Tibial artery (tissue), 4 donors: Measurements from ENCODE around the gene ALDH18A1.
A peak's percentile ranks its signal among the peaks of the same experiment; 100 is the strongest.

ENCODE experiments used
- DNase-seq, 2 donors: peaks; one replicate each; pipeline ENCODE4 v3.0.0-alpha.2; 2019
- H3K27ac ChIP-seq, 2 donors: fragments of 200-600 bp; sonication (generic) in 1 of 2; 1 replicate in 1 of 2; 2 replicates in 1 of 2; pipeline ENCODE4 v1.5.1; 2018 to 2019; ENCODE audit warnings: mild to moderate bottlenecking in 1 of 2
- H3K27me3 ChIP-seq, 2 donors: fragments of 200-600 bp; sonication (generic) in 1 of 2; one replicate each; pipeline versions ENCODE4 v1.5.1 to v1.6.0; 2016 to 2019
- H3K36me3 ChIP-seq, 3 donors: fragments of 200-600 bp; sonication (generic) in 2 of 3; one replicate each; pipeline ENCODE4 v1.5.1; 2016 to 2019; ENCODE audit warnings: mild to moderate bottlenecking in 2 of 3
- H3K4me1 ChIP-seq, 4 donors: fragments of 200-600 bp; sonication (generic) in 2 of 4; 1 replicate in 3 of 4; 2 replicates in 1 of 4; pipeline ENCODE4 v1.5.1; 2016 to 2019
- H3K4me3 ChIP-seq, 2 donors: fragments of 200-600 bp; sonication (generic) in 1 of 2; 1 replicate in 1 of 2; 2 replicates in 1 of 2; pipeline ENCODE4 v1.5.1; 2018 to 2019; ENCODE audit warnings: mild to moderate bottlenecking in 2 of 2
- H3K9me3 ChIP-seq, 3 donors: fragments of 200-600 bp; sonication (generic) in 1 of 3; one replicate each; pipeline ENCODE4 v1.5.1; 2016 to 2019
- intact Hi-C: fragments of 100-400 bp; cut with DNase I; formaldehyde crosslinking; loops from one replicate; pipeline ENCODE4 v1.15.0; 2023; ENCODE audit warnings: low total_unique reads
- TF ChIP-seq, protein P1 (sequence below), 2 experiments: fragments of 200-600 bp in 1 of 2; fragments of 450-650 bp in 1 of 2; IDR thresholded peaks; one replicate each; pipeline ENCODE4 v1.5.1; 2017 to 2019; ENCODE audit warnings: antibody characterized with exemption in 2 of 2, mild to moderate bottlenecking in 1 of 2, moderate library complexity in 1 of 2

Gene ALDH18A1

DNA sequence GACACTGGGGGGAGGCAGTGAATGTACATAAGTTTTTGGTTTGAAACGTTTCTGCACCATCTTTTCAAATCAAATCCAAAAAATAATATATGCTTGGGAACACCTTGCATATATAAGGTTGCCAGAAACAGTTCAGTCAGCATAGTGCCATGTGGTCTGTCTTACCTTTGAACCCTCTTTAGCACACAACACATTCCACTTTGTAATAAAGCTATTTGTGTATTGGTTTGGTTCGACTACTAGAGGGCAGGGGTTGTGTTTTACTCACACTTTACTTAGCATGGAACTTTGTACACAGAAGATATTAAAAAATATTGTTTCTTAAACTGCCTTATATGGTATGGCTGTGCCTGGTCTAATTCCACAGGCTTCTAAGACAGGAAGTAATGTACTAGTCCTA is 43.2 kb downstream of the ALDH18A1 start:
- no peaks in the 10 kb centered on the region for H3K27me3 ChIP-seq
- no peak for DNase-seq
- no peaks in the 10 kb centered on the region for H3K4me1 ChIP-seq
- H3K9me3 ChIP-seq = no peaks in the 10 kb centered on the region
- no peak overlapping the region for H3K4me3 ChIP-seq
- intact Hi-C loops = no loop called here
- H3K27ac ChIP-seq = no peak overlapping the region
- TF ChIP-seq, protein P1, sequence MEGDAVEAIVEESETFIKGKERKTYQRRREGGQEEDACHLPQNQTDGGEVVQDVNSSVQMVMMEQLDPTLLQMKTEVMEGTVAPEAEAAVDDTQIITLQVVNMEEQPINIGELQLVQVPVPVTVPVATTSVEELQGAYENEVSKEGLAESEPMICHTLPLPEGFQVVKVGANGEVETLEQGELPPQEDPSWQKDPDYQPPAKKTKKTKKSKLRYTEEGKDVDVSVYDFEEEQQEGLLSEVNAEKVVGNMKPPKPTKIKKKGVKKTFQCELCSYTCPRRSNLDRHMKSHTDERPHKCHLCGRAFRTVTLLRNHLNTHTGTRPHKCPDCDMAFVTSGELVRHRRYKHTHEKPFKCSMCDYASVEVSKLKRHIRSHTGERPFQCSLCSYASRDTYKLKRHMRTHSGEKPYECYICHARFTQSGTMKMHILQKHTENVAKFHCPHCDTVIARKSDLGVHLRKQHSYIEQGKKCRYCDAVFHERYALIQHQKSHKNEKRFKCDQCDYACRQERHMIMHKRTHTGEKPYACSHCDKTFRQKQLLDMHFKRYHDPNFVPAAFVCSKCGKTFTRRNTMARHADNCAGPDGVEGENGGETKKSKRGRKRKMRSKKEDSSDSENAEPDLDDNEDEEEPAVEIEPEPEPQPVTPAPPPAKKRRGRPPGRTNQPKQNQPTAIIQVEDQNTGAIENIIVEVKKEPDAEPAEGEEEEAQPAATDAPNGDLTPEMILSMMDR (IDR thresholded peaks at IDR 0.05) = no peak
- H3K36me3 ChIP-seq = peaks cover 44 to 100% (median 91%) of the 10 kb centered on the region in 3 donors

DNA sequence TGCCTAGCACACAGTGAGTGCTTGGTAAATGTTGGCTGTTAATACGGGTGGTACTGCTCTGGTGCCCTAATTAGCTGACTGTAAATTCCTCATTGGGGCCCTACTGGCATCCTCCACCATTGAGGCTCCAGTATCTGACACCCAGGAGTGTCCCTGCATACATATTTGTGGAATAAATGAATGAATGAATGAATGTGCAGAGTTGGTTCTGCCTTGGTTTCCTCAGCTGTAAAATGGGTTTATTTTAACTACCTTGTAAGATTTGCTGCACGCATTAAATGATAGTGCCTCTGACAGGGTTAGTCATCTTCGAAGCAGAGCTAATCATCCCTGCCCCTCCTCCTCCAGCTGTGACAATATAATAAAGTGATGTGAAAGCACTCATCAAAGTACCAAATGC is 45.8 kb downstream of the ALDH18A1 start:
- H3K9me3 ChIP-seq = no peaks in the 10 kb centered on the region
- H3K27me3 ChIP-seq = no peaks in the 10 kb centered on the region
- TF ChIP-seq, protein P1 (IDR thresholded peaks at IDR 0.05) = no peak
- no peak overlapping the region for H3K27ac ChIP-seq
- no peak for DNase-seq
- H3K4me1 ChIP-seq = peaks cover 0 to 19% (median 11%) of the 10 kb centered on the region in 4 donors
- peaks cover 33 to 86% (median 67%) of the 10 kb centered on the region in 3 donors for H3K36me3 ChIP-seq
- H3K4me3 ChIP-seq = no peak overlapping the region
- intact Hi-C loops = no loop called here

DNA sequence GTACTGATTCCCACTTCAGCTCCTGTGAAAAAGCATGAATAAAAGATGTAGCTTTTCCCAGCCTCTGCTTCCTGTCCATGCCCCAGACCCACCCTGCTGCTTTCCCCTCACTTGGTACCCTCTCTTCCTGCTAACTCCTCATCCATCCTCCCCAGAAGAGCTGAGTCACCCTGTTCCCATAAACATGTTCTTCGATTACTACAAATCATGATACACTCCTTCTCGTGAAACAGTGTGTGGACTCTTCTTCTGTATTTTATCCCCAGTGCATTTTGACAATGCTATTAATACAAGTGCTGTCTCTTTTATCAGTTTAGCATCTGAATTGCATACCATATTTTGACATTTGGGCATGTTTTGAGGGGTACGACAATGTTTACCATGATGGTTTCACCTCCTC is 49.6 kb downstream of the ALDH18A1 start:
- no peak for DNase-seq
- H3K27ac ChIP-seq = peak overlapping the region; percentile 85 to 86
- H3K9me3 ChIP-seq = no peaks in the 10 kb centered on the region
- intact Hi-C loops = loop anchor here (10.0 kb wide), 1 partner anchor 322 kb away; no protein-coding TSS in a partner anchor
- H3K4me1 ChIP-seq = peaks cover 0 to 54% (median 28%) of the 10 kb centered on the region in 4 donors
- TF ChIP-seq, protein P1 (IDR thresholded peaks at IDR 0.05) = no peak
- peaks cover 17 to 52% (median 30%) of the 10 kb centered on the region in 3 donors for H3K36me3 ChIP-seq
- no peaks in the 10 kb centered on the region for H3K27me3 ChIP-seq
- no peak overlapping the region for H3K4me3 ChIP-seq

DNA sequence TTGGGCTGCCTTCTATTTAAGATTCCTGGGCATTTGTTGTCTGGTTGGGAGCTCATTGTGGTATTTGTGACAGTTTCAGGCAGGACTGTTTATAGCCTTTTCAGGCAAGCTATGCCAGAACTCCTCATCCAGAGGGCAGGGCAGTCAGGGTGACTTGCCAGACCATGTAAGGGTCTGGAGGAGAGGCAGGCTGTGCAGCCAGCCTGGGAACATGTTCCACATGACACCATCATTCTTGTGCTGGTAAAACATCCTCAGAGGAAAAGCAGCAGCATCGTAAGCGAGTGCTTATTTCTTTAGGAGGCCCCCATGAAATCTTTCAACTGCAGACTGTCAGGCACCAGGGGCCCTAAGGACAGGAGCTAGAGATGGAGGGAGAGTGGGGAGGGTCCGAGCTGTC is 51.3 kb downstream of the ALDH18A1 start:
- no peaks in the 10 kb centered on the region for H3K9me3 ChIP-seq
- H3K27me3 ChIP-seq = no peaks in the 10 kb centered on the region
- TF ChIP-seq, protein P1 (IDR thresholded peaks at IDR 0.05) = no peak
- DNase-seq = peak; percentile 63 to 87
- H3K4me1 ChIP-seq = peaks cover 0 to 65% (median 29%) of the 10 kb centered on the region in 4 donors
- peak overlapping the region; percentile 85 to 86 for H3K27ac ChIP-seq
- peaks cover 5 to 34% (median 14%) of the 10 kb centered on the region in 3 donors for H3K36me3 ChIP-seq
- intact Hi-C loops = loop anchor here (10.0 kb wide), 1 partner anchor 320 kb away; no protein-coding TSS in a partner anchor
- H3K4me3 ChIP-seq = no peak overlapping the region

DNA sequence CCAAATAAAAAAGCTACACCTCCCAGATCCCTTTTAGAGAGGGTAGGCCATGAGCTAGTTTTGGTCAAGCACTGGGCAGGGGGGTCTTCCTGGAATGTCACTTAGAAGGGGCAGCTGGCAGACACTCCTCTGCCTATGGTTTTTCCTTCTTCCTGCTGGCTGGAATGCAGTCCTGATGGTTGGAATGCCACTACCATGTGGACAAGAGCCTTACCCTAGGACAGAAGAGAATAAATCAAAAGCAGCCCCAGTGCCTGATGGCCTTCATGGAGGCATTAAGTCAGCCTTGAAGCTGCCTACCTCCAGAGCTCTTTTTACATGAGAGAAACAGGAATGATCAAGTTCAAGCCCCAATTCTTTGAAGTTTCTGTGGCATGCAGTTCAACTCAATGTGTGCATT is 51.9 kb downstream of the ALDH18A1 start:
- TF ChIP-seq, protein P1 (IDR thresholded peaks at IDR 0.05) = no peak
- peak overlapping the region; percentile 85 to 86 for H3K27ac ChIP-seq
- DNase-seq = no peak
- peaks cover 0 to 29% (median 10%) of the 10 kb centered on the region in 3 donors for H3K36me3 ChIP-seq
- H3K27me3 ChIP-seq = no peaks in the 10 kb centered on the region
- no peak overlapping the region for H3K4me3 ChIP-seq
- H3K9me3 ChIP-seq = no peaks in the 10 kb centered on the region
- H3K4me1 ChIP-seq = peaks cover 0 to 65% (median 29%) of the 10 kb centered on the region in 4 donors
- intact Hi-C loops = loop anchor here (10.0 kb wide), 1 partner anchor 320 kb away; no protein-coding TSS in a partner anchor
